NCI-H1048 (cell line): ENCODE measurements around the gene HHATL.

Experiments used
- DNase-seq: peaks from one replicate; lab custom pipeline; 2025; lab: John Stamatoyannopoulos, UW

HHATL gene

DNA sequence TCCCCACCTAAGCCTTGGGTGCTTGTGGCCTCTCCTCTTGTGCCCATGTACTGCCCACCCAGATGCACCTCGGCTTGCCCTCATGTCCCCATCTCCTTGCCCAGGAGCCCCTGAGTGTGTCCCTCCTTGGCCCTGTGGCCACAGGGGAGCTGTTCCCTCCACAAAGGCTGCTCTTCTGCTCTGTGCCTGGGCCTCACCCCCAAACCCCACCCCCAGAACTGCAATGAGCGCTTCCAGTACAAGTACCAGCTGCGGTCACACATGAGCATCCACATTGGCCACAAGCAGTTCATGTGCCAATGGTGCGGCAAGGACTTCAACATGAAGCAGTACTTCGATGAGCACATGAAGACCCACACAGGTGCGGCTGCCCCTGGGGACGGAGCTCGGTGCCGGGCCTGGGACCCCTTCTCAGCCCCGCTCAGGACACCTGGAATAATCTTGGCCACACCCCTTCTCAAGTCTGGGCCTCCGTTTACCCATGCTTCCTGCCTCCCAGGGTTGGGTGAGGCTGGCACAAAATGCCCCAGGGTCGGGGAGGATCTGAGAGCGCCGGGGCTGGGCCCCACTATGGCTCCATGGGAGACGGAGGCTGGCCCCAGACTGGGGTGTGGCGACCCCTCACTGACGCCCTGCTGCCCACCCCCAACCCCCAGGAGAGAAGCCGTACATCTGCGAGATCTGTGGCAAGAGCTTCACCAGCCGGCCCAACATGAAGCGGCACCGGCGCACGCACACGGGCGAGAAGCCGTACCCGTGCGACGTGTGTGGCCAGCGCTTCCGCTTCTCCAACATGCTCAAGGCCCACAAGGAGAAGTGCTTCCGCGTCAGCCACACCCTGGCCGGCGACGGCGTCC, 38.8 kb downstream of the HHATL start:
- no peak for DNase-seq

DNA sequence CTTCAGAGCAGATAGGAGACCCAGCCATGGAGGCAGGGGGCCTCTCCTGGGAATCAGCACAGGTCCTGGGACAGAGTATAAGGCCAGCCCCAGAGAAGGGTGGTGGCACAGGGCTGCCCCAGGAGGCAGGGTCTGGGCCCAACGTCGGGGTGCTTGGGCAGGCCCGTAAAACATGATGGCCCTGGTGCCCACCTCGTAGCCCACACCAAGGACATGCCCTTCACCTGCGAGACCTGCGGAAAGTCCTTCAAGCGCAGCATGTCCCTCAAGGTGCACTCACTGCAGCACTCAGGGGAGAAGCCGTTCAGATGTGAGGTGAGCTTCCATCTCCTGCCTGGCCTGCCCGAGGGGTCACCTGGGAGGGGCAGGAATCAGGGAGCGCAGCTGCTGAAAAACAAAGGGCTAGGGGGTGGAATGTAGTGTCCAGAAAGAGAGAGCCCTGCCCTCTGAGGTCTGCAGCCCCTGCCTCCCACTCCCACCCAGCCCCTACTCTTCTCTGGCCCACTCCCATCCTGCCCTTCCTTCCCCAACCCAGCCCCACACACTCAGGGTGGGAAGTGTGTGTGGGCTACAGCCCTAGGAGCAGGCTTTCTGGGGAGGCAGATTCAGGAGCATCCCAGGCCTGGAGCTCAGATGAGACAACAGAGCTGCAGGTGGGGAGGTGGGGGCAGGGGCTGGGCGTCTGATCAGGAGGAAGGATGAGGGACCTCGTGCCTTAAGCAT, 39.6 kb downstream of the HHATL start:
- no peak for DNase-seq

DNA sequence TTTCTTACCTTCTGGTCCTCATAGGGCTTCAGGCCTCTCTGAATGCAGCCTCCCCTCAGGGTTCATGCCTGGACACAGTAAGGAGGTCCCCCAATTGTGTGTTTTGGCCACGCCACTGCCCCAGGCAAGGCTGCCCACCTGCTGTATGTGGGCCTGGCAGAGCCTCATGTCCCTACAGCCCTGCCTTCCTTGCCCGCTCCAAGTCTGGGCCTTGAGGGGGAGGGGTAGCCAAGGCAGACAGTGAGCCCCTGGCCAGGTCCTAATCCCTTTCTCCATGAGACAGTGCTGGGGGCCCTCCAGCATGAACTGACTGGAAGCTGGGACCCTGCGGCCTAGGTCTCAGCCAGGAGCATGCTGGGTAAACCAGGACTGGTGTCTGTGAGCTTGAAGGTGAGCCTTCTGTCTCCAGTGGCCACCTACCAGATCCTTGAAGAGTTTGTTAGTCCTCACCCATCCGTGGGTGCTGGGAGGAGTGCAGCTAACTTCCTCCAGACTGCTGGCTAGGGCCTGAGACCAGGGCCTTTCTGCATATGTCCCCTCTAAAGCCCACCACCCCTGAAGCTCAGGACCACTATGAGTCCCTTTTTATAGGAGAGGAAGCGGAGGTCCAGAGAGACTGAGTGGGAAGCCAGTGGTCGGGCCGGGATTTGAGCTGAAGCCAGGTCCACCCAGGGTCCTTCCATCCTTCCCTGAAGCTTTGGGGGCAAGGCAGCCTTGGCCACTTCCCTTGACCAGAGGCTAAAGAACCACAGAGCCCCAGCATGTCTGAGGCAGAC, 40.4 kb downstream of the HHATL start:
- no peak for DNase-seq

DNA sequence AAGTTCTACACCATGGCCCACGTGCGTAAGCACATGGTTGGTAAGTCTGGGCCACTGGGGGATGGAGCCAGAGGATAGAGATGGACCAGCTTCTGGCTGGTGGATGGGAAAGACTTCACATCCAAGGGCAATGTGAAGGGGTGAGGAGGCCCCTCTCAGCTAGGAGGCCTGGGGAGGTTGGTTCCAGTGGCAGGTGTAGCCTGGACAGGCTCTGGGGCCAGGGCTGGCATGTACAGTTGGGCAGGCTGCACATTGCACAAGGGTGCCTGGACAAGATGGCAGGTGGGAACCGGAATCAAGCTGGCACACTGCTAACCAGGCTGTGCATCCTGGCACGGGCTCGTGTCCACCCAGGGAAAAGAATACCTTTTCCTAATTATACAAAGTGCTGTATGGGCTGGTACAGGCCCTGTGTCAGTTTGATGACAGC, 41.0 kb downstream of the HHATL start:
- no peak for DNase-seq

DNA sequence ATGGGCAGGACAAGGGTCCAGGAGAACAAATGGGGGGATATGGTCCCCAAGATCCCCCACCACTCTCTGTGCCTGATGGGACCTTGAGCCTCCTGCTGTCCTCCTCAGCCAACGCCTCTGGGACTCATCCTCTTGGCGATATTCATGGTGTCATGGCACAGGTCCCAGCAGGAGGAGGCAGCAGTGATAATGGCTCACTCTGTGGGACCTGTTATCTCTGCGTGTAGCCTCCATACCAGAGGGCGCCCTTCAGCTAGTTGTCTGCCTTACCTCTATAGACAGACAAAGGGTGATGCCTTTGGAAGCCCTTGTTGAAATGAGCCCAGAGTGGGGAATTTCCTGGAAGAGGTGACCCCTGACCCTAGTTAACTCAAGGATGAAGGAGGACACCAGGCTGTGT, 41.7 kb downstream of the HHATL start:
- no peak for DNase-seq

DNA sequence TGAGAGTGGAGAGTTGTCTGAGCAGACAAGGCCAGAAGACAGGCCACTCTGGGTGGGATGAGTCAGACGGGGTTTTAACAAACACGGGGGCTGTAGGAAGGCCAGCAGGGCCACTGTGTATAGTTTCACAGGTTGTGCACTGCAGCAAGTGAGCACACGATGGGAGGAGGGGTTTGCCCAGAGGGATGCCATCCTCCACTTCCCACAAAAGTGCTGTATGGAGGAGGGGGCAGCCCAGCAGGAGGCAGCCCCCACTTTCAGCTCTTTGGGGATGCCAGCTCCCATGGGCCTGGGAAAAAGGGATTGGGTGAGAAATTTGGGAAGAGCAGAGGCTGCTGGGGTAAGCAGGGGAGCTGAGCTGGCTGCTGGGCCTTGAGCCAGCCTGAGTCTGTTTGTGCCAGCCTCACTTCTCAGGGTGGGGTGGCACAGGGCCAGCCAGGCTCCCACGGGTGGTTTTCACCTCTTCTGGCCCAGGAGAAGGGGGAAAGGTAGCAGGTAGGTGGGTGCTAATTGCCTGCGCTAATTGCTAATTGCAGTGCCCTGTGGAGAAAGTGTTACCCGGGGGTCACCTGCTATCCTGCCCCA, 42.4 kb downstream of the HHATL start:
- DNase-seq = no peak

DNA sequence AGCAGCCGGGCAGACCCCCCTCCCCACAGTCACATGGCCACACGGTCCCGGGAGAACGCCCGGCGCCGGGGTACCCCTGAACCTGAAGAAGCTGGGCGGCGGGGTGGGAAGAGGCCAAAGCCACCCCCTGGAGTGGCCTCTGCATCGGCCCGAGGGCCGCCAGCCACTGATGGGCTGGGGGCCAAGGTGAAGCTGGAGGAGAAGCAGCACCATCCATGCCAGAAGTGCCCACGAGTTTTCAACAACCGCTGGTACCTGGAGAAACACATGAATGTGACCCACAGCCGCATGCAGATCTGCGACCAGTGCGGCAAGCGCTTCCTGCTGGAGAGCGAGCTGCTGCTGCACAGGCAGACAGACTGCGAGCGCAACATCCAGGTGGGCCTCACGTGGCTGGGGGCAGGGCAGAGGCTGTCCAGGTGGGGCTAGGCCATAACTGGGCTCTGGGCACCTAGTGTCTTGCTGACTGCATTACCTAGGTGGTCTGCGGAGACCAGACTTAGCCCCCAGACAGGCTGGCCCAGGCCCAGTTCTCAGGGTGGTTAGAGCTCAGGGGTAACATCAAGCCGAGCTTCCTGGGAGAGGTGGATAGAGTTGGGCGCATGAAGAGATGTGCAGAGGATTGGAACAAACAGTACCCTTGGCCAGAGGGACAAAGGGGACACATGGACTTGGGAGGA, 43.0 kb downstream of the HHATL start:
- no peak for DNase-seq

DNA sequence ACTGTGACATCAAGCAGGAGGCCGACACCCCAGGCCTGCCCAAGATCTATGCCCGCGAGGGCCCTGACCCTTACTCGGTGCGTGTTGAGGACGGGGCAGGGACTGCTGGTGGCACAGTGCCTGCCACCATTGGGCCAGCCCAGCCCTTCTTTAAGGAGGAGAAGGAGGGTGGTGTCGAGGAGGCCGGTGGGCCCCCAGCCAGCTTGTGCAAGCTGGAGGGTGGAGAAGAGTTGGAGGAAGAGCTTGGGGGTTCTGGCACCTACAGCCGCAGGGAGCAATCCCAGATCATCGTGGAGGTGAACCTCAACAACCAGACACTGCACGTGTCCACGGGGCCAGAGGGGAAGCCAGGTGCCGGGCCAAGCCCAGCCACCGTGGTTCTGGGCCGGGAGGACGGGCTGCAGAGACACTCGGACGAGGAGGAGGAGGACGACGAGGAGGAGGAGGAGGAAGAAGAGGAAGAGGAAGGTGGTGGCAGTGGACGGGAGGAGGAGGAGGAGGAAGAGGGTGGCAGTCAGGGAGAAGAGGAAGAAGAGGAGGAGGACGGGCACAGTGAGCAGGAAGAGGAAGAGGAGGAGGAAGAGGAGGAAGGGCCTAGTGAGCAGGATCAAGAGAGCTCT, 43.7 kb downstream of the HHATL start:
- no peak for DNase-seq

DNA sequence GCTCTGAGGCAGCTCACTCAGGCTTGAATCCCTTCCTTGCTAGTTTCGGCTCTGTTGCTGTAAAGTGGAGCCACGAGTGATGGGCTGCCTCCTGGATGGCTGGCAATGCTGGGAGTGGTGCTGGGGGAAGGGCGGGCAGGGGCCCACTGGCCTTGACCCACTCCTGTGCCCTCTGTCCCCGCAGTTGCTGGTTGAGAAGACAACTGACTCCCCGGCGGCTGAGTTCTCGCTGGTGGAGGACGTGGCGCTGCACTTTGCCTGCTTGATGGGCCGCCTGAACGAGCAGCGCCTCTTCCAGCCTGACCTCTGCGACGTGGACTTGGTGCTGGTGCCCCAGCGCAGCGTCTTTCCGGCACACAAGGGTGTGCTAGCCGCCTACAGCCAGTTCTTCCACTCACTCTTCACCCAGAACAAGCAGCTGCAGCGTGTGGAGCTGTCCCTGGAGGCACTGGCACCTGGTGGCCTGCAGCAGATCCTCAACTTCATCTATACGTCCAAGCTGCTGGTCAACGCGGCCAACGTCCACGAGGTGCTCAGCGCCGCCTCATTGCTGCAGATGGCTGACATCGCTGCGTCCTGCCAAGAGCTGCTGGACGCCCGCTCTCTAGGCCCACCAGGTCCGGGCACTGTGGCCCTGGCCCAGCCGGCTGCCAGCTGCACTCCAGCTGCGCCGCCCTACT, 44.4 kb downstream of the HHATL start:
- DNase-seq = no peak

DNA sequence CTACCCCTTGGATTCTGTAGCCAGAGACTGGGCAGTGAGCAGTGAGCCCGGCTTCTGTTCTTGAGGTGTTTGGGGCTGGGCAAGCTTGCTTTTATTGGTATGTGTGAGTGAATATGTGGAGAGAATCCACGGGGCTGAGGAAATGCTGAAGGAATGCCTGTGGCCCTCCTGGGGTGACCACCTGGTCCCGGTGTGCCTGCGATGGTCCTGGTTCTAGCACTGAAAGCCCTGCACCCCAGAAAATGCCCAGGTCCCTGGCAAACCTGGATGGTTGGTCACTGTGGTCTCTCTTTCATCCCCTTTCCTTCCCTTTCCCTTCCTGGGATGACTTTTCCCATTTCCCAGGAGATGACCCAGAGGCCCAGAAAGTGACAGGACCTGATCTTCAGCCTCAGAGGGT, 44.9 kb downstream of the HHATL start:
- no peak for DNase-seq

DNA sequence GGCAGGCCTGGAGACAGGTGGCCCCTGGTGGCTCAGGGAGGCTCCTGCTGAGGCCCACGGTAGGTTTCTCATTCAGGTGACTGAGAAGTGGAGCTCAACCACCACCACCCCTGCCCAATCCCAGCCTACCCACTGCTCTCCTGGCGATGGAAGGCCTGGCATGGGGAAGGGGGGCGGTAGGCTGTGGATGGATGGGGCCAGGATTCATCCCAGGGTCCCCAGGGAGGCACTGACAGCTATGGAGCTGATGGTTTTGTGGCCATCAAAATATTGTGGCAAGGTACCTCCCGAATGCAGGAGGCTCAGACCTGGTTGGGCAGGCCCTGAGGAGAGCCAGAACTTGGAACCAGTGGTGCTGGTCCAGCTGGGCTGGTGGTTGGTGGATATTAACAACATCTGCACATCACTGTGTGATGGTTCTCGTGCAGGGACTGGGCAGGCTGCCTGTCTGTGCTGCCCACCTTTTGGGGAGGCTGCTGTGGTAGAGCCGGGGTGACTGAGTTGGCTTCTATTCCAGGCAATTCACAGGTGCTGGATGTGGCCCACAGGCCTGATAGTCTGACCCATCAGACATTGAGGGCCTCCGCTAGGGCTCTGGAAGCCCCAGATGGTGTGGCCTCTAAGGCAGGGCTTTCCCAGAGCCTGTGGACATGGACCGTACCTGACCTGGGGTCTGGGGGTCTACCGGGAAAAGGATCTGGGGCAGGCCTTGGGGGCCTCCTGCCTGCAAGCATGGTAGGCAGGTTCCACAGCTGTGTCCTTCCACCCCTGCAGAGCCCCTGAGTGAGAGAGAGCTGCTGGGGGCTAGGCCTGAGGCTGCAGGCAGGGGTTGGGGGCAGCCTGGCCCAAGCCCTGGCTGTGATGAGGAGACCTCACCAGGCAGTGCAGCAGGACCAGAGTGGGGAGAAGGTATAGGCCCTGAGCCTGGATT, 45.7 kb downstream of the HHATL start:
- no peak for DNase-seq

DNA sequence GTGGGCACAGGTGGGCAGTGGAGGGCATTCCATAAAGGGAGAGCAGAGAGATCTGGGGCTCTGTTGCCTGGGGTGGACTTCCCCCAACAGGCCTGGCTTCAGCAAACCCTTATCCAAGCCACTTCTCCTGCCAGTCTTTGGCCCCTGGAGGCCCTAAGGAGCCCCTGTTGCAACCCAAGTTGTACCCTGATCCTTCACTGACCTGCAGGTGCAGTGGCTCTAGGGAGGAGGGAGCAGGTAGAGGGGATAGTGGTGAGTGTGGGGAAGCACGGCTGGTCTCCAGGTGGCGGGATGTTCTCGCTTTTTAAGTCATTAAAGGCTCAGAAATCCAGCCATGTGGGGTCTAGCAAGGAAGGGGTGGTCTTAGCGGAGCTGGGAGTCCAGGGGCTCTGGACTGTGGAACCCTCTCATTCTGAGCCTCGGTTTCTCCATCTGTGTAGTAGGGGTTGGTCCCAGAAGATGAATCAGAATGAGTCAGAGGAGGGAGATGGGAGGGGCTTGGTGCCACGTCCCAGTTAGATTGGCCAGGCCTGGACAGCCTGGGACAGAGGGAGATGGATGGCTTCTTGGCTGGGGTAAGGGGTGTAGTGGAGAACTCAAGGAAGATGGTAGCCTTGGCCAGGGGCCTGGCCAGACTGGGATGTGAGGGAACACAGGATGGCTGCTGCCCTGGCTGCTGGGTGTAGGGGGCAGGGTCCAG, 46.5 kb downstream of the HHATL start:
- DNase-seq = no peak

DNA sequence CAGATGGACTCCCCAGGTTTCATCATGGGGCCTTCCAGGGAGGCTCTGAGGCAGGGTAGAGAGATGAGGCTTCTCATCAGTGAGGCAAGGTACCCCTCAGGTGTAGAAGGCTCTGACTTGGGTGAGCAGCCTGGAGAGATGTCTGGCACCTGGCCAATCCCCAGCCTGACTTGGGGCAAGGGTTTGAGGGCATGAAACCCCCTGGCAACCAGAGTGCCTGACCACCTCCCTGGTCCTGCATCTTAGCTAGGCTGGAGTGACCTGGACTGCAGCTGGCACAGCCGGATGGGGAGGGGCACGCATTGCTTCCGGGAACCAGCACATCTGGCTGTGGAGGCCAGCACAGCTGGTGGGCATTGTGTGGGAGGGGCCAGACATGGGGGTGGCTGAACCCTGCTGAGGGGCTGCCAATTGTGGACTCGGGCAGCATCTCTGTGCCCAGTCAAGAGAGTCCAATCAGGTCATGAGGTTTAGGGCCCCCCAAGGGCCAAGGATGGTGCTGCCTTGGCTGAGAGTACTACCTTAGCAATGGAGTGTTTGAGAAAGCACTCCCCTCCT, 47.2 kb downstream of the HHATL start:
- DNase-seq = no peak

DNA sequence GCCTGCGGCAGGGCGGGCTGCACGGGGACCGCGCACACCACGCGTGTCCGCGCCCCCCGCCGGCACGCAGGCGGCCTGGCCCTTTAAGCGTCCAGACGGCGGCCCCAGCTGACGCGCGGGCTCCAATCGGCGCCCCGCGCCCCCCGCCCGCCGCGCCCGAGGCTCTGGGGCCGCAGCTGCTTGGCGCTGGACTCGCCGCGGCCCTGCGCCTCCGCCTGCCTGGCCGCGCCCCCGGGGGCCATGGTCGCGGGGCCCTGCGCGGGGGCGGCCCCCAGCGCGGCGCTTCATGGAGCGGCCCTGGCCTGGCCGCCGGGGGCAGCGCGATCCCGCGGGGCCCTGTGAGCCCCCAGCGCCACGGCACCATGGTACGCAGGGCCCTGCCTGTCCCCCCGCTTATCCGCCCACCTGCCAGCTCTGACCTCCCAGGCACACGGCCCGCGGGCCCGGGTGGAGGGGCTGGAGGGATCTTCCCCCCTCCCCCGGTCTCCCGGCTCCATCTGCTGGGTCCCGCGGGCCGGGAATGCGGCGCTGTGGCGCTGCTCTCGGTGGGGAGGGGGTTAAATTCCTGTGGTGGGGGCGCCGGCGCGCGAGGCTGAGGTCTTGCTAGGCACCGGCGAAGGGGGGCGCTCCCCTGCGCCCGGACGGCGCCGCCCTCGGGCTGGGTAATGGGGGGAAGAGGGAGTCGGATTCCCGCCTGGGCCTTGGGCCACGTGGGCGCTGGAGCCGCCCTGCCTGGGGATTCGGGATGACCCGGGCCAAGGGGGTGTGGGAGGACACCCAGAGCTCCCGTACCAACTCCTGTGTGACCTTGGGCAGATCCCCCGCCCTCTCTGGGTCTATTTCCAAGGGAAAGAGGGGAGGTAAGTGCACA, 48.0 kb downstream of the HHATL start:
- DNase-seq = no peak

DNA sequence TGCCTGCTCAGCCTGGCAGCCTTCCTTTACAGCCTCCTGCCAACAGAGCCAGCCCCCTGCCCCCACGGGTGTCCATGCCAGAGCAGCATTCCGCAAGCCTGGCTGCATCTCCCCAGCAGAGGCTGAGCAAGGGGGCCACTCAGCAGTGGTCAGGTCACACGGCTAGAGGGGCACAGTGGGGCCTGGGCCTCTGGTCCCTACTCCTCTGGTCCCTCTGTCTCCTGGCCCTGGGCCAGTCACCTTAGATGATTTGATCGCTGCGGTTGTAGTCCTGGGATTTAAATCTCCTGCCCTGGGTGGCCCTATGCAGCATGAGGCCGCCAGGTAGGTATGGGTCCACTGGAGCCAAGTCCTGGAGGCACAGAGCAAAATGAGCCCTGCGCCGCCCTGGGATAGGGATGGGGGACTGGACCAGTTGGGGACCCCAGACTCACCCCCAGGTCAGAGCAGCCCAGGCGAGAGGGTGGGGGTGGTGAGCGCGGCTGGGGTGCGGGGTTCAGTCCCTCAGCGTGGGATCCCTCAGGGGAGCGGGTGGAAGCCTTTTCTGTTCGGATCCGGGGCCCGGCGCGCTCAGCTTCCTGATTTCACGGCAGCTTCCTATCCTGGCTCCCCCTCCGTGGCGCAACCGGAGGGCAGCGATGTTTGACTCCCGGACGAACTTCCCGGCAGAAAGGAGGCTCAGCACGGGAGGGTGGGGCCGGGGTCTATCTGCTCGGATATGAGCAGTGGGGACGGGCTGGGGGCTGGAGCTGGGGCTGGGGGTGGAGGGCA, 48.9 kb downstream of the HHATL start, which contains the start of gene ZBTB47:
Gene ZBTB47 (plus strand): TSS at position 138 of the 771 bp plus-strand sequence. CDS start 4,659 bp downstream, outside the sequence.
- no peak for DNase-seq

DNA sequence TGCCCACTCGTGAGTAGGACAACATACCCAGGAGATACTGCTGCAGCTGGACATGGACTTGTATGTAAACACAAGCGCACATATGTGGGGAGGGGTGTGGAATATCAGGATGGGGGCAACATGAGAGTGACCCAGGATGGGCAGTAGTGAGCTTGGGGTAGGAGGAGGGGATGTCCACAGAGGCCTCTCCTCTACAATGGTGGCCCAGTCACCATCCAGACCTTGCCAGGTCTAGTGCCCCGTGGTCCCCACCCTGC, 49.4 kb downstream of the HHATL start:
- DNase-seq = no peak
